ENCODE results near the gene CLEC20A. TPM values are rescaled to one million over a fixed set of nuclear protein-coding genes. Genes with fewer than 3 reads are reported as not detected.

Gene CLEC20A
- total and polyA plus RNA-seq, 9 of the 15 experiments (the other 6 are each of a cell fraction or from before 2014, with no cell fraction given) = not detected

DNA sequence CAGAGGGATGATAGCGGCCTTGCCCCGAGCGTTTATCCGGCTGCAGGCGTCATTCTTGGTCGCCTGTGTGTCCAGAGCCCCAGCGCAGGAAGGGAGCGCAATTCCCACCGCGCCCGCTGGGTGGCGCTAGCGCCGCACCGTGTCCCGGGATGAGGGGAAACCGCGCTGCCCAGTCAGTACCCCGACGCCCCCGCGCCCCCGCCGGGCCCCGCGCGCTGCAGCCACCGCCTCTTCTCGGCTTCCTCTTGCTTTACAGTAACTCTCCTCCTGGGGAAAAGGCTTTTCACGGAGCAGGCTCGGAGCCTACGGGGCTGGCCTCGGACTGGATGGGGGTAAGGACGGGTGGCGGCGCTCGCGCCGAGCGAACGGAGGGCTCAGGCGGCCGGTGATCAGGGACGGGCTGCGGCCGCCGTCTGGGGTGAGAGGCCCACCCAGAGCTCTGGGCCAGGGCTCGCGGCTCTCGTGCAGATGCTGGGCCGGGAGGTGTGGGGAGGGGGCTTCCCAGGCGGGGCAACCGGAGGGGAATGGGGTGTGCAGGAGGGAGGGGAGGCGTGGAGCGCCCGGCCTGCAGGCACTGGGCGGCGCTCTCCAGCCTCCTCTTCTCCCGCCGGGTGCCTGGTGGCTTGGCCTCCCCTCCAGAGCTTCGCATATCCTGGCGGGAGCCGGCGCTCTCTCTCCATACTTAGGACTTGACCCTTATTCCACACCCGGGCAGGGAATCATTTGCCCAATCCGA is 46.0 kb upstream of the CLEC20A start (continued):
- TF ChIP-seq BRCA1 (IDR thresholded peaks at IDR 0.05) (no peak), BRCA1 (CRISPR knock-in tag; IDR thresholded peaks at IDR 0.05) (no peak), TRIM25 (IDR thresholded peaks at IDR 0.05; ENCODE audit: borderline replicate concordance) (no peak), XRCC5 (IDR thresholded peaks at IDR 0.05; ENCODE audit: low read depth, low read length) (peak; percentile 61; the same call in 1 of the 2 replicates), SOX6 (IDR thresholded peaks at IDR 0.05) (no peak), MED1 (CRISPR knock-in tag; IDR thresholded peaks at IDR 0.05; ENCODE audit: borderline replicate concordance) (no peak), STAG1 (CRISPR knock-in tag; IDR thresholded peaks at IDR 0.05; ENCODE audit: borderline replicate concordance) (peak; percentile 81), PHF8 (IDR thresholded peaks at IDR 0.05; ENCODE audit: borderline replicate concordance, low read length) (peak; percentile 25; the same call in 1 of the 2 replicates)
- TF ChIP-seq, protein P1, sequence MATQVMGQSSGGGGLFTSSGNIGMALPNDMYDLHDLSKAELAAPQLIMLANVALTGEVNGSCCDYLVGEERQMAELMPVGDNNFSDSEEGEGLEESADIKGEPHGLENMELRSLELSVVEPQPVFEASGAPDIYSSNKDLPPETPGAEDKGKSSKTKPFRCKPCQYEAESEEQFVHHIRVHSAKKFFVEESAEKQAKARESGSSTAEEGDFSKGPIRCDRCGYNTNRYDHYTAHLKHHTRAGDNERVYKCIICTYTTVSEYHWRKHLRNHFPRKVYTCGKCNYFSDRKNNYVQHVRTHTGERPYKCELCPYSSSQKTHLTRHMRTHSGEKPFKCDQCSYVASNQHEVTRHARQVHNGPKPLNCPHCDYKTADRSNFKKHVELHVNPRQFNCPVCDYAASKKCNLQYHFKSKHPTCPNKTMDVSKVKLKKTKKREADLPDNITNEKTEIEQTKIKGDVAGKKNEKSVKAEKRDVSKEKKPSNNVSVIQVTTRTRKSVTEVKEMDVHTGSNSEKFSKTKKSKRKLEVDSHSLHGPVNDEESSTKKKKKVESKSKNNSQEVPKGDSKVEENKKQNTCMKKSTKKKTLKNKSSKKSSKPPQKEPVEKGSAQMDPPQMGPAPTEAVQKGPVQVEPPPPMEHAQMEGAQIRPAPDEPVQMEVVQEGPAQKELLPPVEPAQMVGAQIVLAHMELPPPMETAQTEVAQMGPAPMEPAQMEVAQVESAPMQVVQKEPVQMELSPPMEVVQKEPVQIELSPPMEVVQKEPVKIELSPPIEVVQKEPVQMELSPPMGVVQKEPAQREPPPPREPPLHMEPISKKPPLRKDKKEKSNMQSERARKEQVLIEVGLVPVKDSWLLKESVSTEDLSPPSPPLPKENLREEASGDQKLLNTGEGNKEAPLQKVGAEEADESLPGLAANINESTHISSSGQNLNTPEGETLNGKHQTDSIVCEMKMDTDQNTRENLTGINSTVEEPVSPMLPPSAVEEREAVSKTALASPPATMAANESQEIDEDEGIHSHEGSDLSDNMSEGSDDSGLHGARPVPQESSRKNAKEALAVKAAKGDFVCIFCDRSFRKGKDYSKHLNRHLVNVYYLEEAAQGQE (IDR thresholded peaks at IDR 0.05; ENCODE audit: borderline replicate concordance) = peak; percentile 47
- TF ChIP-seq, protein P1 (CRISPR knock-in tag; IDR thresholded peaks at IDR 0.05; ENCODE audit: low read depth) = no peak
- TF ChIP-seq, protein P2, sequence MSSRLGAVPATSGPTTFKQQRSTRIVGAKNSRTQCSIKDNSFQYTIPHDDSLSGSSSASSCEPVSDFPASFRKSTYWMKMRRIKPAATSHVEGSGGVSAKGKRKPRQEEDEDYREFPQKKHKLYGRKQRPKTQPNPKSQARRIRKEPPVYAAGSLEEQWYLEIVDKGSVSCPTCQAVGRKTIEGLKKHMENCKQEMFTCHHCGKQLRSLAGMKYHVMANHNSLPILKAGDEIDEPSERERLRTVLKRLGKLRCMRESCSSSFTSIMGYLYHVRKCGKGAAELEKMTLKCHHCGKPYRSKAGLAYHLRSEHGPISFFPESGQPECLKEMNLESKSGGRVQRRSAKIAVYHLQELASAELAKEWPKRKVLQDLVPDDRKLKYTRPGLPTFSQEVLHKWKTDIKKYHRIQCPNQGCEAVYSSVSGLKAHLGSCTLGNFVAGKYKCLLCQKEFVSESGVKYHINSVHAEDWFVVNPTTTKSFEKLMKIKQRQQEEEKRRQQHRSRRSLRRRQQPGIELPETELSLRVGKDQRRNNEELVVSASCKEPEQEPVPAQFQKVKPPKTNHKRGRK (tag; IDR thresholded peaks at IDR 0.05) = no peak

Measured in K562 (cell line).